GM18505 (cell line): Measurements from ENCODE around the gene BCL2L1.
"Not testable (repeated sequence)": the region's sequence is repeated elsewhere in the genome, so short reads cannot be mapped to it uniquely, and the experiment has no call there.

Source experiments
- ATAC-seq: cut with Tn5 transposase; IDR thresholded peaks from one replicate; pipeline ENCODE4 v1.9.1; 2021; ENCODE audit not compliant: unreplicated experiment
- POLR2A ChIP-seq: IDR thresholded peaks from 4 replicates; pipeline ENCODE4 v1.6.1; 2011; ENCODE audit warnings: borderline replicate concordance; ENCODE audit not compliant: insufficient read depth, insufficient read length; ENCODE audit errors: extremely low read depth

Gene BCL2L1

DNA sequence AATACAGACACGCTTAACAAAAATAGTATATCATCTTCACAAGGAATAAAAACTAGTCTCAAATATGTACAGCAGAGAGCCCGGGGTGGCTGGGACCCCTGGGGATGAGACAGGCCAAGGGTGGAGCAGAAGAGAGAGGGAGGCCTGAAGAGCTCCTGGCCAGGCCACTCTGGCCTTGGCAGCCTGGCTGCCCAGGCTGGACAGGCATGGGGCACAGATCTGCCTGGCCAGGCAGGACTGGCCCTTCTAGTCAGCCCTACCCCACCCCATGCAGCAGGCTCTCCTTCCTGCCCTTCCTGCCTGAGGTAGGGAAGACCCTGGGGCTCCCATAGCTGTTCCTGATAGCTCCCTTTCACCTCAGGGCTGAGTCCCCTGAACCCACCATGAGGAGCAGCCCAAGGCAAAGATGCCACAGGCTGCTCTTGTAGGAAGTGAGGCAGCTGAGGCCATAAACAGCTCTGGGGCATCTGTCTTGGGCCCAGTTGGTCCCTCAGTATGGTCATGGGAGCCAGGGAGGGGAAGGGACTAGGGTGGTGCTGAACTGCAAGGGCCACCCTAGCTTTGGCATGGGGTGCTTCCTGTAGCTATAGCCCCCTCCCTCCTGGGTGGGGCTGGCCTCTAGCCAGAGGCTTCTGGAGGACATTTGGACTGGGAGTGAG lies 57.8 kb downstream of the BCL2L1 start:
- no peak for ATAC-seq
- TF ChIP-seq POLR2A = no peak

DNA sequence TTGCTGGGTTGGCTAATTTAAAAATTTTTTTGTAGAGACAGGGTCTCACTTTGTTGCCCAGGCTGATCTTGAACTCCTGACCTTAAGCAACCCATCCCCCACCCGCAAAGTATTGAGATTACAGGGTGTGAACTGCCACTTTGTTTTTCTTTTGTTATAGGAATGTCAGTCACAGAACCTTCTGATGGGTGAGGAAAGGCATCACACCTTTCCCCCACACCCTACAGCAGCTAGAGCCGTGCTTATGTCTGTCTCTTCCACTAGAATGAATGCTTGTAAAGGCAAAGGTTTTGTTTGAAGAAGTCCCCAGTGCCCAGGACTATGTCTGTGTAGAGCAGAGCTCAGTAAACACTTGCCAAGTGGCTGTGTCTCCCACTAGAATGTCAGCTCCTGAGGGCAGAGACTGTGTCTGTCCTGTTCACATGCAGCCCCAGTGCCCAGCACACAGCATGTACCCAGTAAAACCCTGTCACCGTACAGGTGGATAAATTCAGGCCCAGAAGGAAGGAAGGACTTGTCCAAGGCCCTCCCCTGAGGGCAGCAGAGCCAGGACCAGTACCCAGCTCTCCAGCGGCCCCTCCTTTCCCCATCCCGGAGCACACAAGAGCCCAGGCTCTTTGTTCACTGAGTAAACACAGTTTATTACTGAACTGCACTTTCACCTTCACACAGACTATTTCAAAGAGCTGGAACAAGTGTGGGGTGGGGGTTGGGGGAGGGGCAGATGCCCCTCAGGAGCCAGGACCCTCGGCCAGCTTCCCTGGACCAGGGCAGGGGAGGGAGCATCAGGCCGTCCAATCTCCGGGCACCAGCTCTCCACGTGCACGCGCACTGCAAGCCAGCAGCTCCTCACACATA lies 58.6 kb downstream of the BCL2L1 start:
- TF ChIP-seq POLR2A = no peak
- ATAC-seq = no peak

DNA sequence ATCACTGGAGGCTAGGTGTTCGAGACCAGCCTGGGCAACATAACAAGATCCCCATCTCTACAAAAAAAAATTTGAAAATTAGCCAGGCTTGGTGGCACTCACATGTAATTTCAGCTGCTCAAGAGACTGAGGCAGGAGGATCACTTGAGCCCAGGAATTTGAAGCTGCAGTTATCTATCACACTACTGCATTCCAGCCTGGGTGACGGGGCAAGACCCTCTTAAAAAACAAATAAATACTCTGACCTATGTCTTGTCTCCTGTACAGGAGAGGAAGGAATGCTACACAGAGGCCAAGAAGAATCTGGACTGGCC lies 59.2 kb downstream of the BCL2L1 start:
- no peak for TF ChIP-seq POLR2A

DNA sequence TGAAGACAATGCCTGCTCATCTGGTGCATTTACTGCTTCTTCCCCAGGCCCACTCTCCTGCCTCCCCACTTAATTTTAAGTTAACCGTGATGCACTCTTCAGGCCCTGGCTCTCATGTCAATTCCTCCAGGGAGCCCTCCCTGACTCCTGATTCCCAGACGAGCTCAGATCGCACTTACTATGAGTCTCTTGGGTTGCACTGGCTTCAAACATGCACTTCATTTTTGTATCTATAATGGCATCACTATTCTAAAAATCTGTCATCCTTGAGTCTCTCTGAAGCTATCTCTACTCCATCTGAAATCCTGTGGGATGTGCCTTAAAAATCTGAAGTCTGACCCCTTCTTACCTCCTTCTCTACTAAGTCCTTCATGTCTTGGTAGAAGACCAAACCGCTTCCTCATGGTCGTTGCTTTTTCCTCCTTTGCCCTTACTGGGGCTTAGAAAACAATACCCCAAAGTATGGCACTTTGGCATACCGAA lies 60.3 kb downstream of the BCL2L1 start:
- no peak for ATAC-seq
- TF ChIP-seq POLR2A = no peak

More for the DNA sequence above, 59.2 kb downstream of the BCL2L1 start:
- ATAC-seq = no peak

DNA sequence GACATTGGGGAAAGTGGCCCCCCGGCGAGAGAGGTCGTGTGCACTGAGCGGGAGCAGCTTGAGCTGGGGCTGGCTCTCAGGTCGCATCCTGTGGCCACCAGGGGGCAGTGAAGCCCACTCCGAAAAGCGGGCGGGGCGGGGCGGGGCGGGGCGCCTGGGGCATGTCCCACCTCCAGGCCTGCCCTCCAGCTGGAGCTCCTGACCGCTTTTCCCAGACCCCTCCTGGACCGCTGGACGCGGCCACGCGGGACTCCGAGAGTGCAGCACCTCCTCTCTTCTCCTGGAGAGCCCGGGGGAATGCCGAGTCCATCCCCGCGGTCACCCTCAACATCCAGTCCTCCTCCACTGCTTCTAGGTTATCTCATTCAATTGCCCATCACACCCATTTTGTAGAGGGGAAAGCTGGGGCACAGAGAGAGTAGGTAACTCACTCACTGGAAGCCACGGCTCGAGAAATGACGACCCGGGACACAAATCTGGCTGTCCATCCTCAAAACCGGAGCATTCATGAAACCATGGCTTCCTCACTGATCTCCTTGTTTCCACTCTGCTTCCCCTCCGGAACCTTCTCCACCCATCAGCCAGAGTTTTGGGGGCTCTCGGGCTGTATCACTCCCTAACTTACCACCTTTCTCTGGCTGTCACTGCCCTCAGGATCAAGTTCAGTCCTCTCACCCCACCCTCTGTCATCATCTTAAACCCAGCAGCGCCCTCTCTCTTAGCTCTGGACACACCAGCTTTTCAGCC lies 60.9 kb downstream of the BCL2L1 start:
- peak; percentile 60 for ATAC-seq
- no peak for TF ChIP-seq POLR2A

DNA sequence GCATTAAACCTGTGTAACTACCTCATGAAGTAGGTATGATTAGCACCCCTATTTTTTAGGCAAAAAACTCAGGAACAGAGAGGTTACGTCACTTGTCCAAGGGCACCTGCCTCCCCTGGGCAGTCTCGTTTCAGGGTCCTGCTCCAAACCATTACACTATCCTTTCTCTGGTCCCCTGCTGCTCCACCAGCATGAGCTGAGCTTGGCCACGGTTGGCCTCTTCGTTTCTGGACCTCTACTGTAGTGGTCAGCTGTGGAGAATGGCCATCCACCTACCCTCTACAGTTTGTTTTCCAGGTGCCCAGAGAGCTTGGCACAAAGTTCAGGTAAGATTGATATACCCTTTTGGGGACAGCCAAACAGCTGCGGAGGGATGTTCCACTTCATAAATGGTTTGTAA lies 68.1 kb downstream of the BCL2L1 start:
- no peak for TF ChIP-seq POLR2A
- no peak for ATAC-seq

DNA sequence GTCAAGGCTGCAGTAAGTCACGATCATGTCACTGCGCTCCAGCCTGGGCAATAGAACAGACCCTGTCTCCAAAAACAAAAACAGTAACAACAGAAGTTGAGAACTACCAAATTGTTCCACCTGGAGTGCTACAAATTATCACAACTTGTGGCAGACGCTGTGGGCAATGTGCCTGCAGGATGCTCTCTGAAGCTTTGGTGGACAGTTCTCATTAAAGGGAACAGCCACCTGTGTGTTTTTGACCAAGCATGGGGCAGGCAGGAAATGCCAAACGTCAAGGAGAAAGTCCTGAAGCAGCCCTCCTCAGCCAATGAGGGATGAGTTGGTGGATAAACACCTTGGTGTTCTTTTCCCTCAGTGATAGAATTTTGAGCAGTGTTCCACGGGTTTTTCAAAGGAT lies 69.1 kb downstream of the BCL2L1 start:
- no peak for ATAC-seq
- TF ChIP-seq POLR2A = no peak

DNA sequence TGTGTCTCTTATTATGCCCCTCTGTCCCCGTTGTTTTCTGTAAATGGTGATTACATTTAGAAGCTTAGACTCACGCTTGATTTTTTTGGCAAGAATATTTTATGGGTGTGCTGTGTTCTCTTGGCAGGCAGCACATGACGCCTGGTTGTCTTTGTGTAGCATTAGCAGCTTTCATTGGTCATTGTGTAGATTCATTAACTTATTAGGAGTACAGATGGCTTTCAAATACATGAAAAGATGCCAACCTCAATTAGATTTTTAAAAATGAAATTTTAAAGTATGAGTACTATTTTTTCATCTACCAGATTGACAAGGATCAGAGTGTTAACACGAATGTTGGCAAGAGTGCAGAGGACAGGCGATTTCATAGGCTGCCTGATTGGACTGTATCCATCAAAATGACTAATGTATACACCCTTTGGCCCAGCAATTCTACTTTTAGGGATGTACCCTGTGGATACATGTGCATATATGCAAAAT lies 69.7 kb downstream of the BCL2L1 start:
- TF ChIP-seq POLR2A = no peak
- ATAC-seq = no peak

DNA sequence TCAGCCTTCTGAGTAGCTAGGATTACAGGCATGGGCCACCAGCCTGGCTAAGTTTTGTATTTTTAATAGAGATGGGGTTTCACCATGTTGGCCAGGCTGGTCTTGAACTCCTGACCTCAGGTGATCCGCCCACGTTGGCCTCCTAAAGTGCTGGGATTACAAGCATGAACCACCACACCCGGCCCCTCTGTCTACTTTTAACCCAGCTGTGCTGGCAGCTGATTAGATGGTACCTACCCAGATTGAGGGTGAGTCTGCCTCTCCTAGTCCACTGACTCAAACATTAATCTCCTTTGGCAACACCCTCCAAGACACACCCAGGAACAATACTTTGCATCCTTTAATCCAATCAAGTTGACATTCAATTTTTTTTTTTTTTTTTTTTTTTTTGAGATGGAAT lies 74.6 kb downstream of the BCL2L1 start:
- ATAC-seq = not testable (repeated sequence)

DNA sequence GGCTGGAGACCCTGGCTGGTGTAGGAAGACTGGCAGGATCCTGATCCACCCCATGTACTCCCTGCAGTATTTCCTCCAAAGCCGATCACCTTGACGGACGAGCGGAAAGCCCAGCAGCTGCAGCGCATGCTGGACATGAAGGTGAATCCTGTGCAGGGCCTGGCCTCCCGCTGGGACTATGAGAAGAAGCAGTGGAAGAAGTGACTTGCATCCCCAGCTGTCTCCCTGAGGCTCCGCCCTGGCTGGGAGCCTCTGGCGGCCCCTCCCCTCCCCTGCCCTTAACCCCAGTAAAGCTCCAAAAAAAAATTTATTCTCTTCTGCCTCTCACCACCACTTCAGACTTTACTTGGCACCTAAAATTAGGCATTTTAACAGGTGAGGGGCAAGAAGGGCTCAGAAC lies 78.0 kb downstream of the BCL2L1 start:
- TF ChIP-seq POLR2A = no peak
- no peak for ATAC-seq

DNA sequence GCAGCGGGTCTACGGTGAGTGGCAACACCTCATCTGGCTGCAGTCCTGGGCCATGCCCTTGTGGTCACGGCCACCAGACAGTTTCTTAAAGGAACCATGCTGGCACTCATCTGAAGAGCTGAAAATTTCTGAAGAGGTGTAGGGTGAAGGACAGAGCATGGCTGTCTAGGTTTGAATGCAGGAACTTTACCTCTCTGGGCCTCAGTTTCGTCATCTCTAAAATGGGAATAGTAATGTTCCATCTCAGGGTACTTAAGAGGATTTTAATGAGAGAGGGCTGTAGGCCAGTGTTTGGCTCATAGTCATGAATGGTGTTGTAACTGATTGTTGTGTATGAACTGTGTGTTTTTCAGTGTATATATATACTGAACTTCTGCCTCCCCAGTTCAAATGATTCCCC lies 79.1 kb downstream of the BCL2L1 start:
- ATAC-seq = no peak
- no peak for TF ChIP-seq POLR2A

DNA sequence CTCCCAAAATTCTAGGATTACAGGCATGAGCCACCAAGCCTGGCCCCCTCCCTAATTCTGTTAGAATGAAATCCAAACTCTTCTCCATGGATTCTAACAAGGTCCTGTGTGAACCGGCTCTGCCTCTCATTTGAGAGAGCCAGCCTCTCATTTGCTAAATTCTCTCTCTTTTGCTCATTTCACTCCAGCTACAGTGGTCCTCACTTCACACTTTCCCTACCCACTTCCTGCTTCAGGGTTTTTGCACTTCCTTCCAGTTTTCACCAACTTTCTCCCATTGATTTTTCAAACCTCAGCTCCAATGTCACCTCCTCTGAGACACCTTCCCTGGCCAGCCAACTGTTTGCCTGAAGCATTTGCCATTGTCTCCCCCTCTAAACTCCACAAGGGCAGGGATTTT lies 79.8 kb downstream of the BCL2L1 start:
- no peak for ATAC-seq
- TF ChIP-seq POLR2A = no peak

DNA sequence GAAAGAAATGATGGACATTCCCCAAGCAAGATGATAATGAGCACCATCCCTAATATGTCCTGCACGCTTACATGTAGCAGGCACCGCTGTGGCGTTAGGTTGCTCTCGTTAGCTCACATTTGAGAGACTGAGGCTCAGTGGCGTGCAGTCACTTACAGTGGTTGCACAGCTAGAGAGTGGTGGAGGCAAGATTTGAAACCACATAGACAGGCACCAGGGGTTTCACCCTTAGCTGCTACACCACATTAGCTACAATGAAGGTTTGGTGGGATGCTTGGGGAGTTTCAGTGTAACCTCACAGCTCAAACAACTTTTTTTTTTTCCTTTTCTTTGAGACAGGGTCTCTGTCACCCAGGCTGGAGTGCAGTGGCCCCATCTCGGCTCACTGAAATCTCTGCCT lies 81.3 kb downstream of the BCL2L1 start:
- no peak for ATAC-seq
- no peak for TF ChIP-seq POLR2A
